ENCODE results near the gene IFITM2.

DNA sequence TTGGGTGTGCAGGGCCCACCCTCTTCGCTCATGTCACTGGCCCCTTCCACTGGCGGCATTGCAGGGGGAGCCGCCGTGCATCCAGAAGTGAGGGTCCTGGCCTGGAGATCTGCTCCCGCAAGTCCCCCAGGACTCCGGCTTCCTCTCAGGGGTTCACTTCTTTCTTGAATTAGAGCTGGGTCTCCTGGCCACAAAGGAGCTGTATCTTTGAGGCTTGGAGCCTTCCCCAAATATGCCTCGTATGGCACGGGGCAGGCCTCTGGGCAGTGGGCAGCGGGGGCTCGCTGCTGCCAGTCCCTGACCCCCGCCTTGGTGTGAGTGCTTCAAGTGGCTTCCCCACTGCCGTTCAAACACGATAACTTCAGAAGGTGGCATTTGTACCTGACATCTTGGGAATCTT lies 20.4 kb downstream of the IFITM2 start:
- no peak for TF ChIP-seq POLR2A (IDR thresholded peaks at IDR 0.05)
- no peak for TF ChIP-seq CTCF (IDR thresholded peaks at IDR 0.05)

Measured in body of pancreas (tissue), 4 donors.